ENCODE measurements around the gene EPHB1. TPM values are rescaled to one million over a fixed set of nuclear protein-coding genes. Genes with fewer than 3 reads are reported as not detected.

EPHB1 gene
- total and polyA plus RNA-seq, 2 donors (not counting 3 experiments of a cell fraction or from before 2014, with no cell fraction given) = 1.3 to 5.2 TPM

GRCh38 chr3:135078283-135078682 lies 283.2 kb downstream of the EPHB1 start:
- Histone ChIP-seq H3K9me1 (replicated peaks; ENCODE audit: control insufficient read depth, extremely low read depth, insufficient read depth, low read length) (no peaks in the 10 kb centered on the region), H3K4me1 (ENCODE audit: control insufficient read depth, extremely low read depth, insufficient read depth, low read length) (no peaks in the 10 kb centered on the region), H3K9me3 (replicated peaks; ENCODE audit: control insufficient read depth, insufficient read depth, low read length) (no peaks in the 10 kb centered on the region), H2AFZ (ENCODE audit: low read depth, low read length) (no peak overlapping the region), H3K9ac (replicated peaks; ENCODE audit: extremely low read depth, insufficient read depth, low read length) (no peak overlapping the region), H3K27me3 (ENCODE audit: control insufficient read depth in 2 of 2, insufficient read depth in 2 of 2, low read length in 2 of 2) (no peaks in the 10 kb centered on the region), H3K4me3 (replicated peaks in 1 of 3; ENCODE audit: insufficient read depth in 1 of 3, low read depth in 1 of 3, low read length in 3 of 3) (no peak overlapping the region), H3K36me3 (ENCODE audit: control insufficient read depth in 2 of 2, extremely low read depth in 1 of 2, insufficient read depth in 2 of 2, low read length in 2 of 2) (no peaks in the 10 kb centered on the region), H3K79me2 (ENCODE audit: control insufficient read depth, insufficient read depth, low read length) (no peaks in the 10 kb centered on the region), H3K4me2 (ENCODE audit: insufficient read depth, low read length) (no peak overlapping the region), H4K20me1 (replicated peaks; ENCODE audit: control insufficient read depth, extremely low read depth, insufficient read depth, low read length) (no peaks in the 10 kb centered on the region), H3K27ac (ENCODE audit: insufficient read depth, low read depth, low read length) (no peak overlapping the region)
- DNase-seq (ENCODE audit: low read depth, low spot score) = no peak
- TF ChIP-seq CTCF (IDR thresholded peaks at IDR 0.05; ENCODE audit: extremely low read depth in 1 of 2, insufficient read depth in 1 of 2, low read depth in 1 of 2, low read length in 2 of 2) (no peak), EZH2 (IDR thresholded peaks at IDR 0.05; ENCODE audit: borderline replicate concordance, low read depth, low read length, severe bottlenecking) (no peak), FOS (IDR thresholded peaks at IDR 0.05; ENCODE audit: borderline replicate concordance, insufficient read depth, low read length) (no peak), GATA2 (IDR thresholded peaks at IDR 0.05; ENCODE audit: insufficient read depth, insufficient read length, low read depth, low read length) (no peak), POLR2AphosphoS5 (IDR thresholded peaks at IDR 0.05; ENCODE audit: insufficient read depth, low read depth, low read length) (no peak), MYC (IDR thresholded peaks at IDR 0.05; ENCODE audit: low read depth, low read length) (no peak)
- TF ChIP-seq, protein P1, sequence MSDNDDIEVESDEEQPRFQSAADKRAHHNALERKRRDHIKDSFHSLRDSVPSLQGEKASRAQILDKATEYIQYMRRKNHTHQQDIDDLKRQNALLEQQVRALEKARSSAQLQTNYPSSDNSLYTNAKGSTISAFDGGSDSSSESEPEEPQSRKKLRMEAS (IDR thresholded peaks at IDR 0.05; ENCODE audit: insufficient read depth, insufficient read length) = no peak
- no TSS peak for BruUV-seq (replicated peaks)
- POLR2A ChIA-PET = no interaction called here
- intact Hi-C loops (cut with micrococcal nuclease) (no loop called here), dilution Hi-C loops (cut with MboI; ENCODE audit: extremely low pct_ligation_motif_present, low sequenced_read_pairs) (no loop called here)
- CTCF ChIA-PET = no interaction called here
- no peak for FAIRE-seq
